Measurements from ENCODE around the gene DRG2.

- no peak for TF ChIP-seq CHD1 (IDR thresholded peaks at IDR 0.05; ENCODE audit: low read depth, low read length)
- no peak for TF ChIP-seq MTA3 (IDR thresholded peaks at IDR 0.05; ENCODE audit: borderline replicate concordance, low read length)
- TF ChIP-seq BMI1 (IDR thresholded peaks at IDR 0.05; ENCODE audit: borderline replicate concordance): no peak
- no peak for TF ChIP-seq TCF7 (IDR thresholded peaks at IDR 0.05; ENCODE audit: borderline replicate concordance)
These were observed 46.0 kb upstream of the DRG2 start for GRCh38 chr17:18041776-18042175.
